HG02623 (cell line): ENCODE results near the gene CENPN.

ENCODE experiments used
- ATAC-seq: cut with Tn5 transposase; IDR thresholded peaks from one replicate; pipeline ENCODE4 v1.9.1; 2021; ENCODE audit warnings: moderate library complexity; ENCODE audit not compliant: unreplicated experiment

The CENPN gene

GRCh38 chr16:80990978-80991377, 16.0 kb upstream of the CENPN start:
- ATAC-seq, result no peak

- no peak for ATAC-seq
Measured at GRCh38 chr16:80991792-80992430, 15.1 kb upstream of the CENPN start.

DNA sequence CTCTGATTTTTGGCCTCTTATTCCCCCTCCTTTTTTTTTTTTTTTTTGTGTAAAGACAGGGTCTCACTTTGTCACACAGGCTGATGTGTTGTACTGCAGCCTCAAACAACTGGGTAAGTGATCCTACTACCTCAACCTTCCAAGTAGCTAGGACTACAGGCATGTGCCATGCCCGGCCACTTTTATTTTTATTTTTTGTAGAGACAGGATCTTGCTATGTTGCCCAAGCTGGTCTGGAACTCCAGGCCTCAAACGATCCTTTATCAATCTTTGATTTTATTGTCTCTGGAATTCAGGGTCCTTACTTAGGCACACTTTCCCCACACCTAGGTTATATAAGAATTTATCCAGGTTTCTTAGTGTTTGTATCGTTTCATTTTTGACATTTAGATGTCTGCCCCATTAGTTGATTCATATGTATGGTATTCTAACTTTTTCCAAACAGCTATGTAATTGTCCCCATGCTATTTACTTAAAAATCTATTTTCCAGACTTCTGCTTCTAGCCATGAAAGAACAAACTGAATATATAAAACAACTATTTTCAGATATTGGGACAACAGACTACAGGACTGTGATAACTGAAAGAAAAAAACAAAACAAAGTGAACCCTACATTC, 14.2 kb upstream of the CENPN start:
- ATAC-seq, result no peak

GRCh38 chr16:80993307-80993706, 13.7 kb upstream of the CENPN start:
- ATAC-seq, result no peak

GRCh38 chr16:80993834-80994233, 13.2 kb upstream of the CENPN start:
- ATAC-seq, result no peak

DNA sequence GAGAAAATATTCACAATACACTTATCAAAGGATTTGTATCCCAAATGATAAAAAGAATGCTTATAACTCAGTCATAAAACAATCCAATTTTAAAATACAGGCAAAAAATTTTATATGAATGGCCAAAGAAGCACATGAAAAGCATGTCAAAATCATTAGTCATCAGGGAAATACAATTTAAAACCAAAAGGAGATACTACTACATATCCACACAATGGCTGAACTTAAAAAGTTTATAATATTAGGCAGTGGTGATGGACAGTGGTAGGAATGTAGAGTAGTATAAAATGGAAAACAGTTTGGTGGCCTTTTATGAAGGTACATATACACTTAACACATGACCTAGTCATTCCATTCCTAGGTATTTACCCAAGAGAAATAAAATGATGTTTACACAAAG, 12.6 kb upstream of the CENPN start:
- ATAC-seq, result no peak

DNA sequence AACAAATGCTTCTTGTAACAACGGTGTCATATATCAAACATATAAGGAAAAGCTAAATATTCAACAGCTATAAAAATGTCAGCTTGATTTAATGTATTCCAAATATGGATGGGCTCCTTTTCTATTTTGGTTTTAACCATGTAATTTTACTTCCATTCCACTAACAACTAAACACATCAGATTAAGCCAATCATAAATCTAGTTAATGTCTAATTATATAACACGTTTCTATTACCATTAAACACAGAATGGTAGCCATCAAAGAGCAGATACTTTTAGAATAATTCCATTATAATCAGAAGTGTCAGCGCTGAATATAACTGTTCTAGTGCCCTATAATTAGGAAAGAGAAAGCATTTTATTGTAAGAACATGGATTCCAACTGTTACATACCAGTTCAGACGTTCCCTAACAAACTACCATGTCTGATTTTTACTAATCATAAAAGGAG, 10.3 kb upstream of the CENPN start:
- no peak for ATAC-seq

DNA sequence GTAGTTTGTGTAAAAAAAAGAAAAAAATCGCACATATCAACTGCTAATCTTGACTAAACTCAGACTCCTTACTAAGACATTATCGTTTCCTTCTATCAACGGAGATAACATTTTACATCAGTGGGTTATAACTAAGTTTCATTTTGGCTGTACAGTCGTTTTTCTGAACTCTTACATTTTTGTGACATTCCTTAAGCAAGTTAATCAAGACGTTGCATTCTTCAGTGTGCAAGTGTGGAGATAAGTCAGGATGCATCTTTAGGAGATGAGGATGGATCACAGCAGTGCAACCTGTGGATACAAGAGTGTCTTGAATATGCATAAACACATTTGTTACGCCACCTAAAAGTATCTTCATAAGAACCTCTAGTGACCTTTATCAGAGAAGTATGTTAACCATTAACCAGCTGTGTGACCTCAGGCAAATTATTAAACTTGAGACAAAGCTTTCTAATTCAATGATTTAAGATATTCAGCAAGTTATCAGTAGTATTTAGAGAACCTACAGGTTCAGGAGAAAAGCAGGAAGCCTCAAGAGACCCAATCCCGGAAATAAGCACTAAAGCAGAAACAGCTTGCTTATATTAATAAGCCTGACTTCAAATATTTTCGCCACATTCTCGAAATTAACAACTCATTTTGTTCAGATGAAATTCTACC, 9.7 kb upstream of the CENPN start:
- ATAC-seq, result peak; percentile 54

DNA sequence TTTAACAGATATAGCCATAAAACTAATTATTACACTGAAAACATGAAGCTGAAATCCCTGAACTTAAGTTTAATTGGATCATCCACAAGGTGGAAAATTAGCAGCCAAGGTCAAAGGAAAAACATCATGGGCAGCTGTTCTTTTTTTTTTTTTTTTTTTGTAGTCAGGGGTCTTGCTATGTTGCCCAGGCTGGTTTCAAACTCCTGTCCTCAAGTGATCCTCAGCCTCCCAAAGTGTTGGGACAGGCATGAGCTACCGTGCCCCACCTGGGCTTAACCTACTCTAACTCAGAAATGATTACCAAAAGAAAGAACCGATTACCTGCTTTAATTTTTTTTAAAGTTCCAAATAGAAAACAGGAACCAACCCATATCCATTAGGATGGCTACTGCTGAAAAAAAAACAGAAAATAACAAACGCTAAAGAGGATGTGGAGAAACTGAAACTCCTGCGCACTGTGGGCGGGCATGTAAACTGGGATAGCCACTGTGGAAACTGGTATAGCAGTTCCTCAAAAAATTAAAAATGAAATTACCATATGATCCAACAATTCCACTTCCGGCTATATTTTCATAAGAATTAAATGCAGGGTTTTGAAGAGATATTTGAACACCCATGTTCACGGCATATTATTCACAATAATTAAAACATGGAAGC, 8.9 kb upstream of the CENPN start:
- no peak for ATAC-seq

DNA sequence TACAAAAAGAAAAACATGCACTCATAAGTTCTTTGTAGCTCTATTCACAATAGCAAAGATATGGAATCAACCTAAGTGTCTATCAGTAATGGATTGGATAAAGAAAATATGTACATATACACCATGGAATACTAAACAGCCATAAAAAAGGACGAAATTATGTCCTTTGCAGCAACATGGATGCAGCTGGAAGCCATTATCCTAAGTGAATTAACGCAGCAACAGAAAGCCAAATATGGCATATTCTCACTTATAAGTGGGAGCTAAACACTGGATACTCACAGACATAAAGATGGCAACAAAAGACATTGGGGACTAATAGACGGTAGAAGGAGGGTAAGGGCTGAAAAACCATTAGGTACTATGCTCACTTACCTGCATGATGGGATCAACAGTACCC, 6.1 kb upstream of the CENPN start:
- ATAC-seq, result no peak

GRCh38 chr16:81001330-81001729, 5.7 kb upstream of the CENPN start:
- no peak for ATAC-seq

- no peak for ATAC-seq
Measured at GRCh38 chr16:81003064-81003463, 4.0 kb upstream of the CENPN start.

GRCh38 chr16:81003610-81004460, 3.2 kb upstream of the CENPN start:
- ATAC-seq, result no peak

GRCh38 chr16:81004646-81005353, 2.2 kb upstream of the CENPN start:
- ATAC-seq, result no peak

DNA sequence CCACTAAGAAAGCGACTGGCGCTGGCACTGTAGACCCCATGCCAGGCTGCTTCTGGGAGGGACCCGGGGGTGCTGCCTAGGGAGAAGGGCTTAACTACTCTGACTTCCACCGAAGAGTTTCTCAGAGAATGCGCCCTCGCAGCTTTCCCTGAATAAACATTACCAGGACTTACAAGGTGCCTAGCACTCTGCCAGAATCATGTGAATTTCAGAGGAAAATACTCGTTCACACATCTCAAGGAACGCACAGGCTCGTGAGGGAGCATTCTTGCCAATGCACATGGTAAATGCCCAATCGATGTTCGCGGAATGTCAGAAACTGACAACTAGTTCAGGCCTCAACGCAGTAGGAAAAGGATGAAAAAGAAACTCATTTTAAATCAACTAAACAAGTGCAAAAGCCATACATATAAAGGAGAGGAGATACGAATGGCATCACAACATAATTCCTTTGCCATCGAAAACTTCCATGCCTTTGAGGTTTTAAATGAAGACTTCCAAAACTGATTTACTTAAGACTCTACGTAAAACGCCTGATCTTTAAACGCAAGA, 1.3 kb upstream of the CENPN start:
- no peak for ATAC-seq

DNA sequence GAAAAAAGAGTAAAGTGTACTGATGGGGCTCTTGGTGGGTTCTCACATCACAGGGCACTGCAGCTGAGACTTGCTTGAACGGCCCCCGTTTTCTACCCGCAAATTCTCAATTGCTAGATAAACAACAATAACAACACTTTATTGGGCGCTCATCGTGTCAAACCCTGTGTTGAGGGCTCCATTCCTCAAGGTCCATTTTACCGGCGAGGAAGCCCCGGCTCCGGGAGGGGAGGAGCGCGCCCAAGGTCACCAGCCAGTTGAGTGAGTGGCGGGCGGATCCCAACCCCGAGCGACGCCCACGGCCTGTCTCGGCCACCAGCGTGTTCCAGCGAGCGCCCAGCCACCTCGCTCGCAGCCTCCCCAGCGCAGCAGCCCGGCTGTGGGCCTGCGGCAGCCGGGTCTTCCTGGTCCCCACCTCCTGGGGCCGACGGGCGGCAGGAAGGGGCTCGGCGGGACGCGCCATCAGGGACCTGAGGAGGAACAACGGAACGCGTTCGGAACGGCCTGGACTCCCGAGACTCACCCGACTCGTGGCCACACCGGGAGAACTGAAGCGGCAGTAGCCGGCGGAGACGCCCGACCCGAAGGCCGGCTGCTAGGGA, 702 bp upstream of the CENPN start:
- ATAC-seq, result peak; percentile 30

- no peak for ATAC-seq
Measured at GRCh38 chr16:81008505-81008789, 1.4 kb downstream of the CENPN start.

GRCh38 chr16:81012974-81013373, 6.0 kb downstream of the CENPN start:
- ATAC-seq, result no peak

DNA sequence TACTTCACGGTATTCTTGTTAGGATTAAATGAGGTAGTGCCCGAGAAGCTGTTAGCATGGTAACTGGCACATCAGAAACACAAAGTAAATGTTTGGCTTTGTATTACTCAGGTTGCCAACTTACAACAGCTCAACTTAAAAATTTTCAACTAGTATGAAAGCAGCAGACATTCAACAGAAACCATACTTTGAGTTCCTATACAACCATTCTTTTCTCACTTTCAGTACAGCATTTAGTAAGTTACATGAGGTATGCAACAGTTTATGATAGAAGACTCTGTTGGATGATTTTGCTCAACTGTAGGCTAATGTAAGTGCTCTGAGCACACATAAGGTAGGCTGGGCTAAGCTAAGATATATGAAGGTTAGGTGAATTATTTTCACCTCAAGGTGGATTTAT, 7.7 kb downstream of the CENPN start:
- ATAC-seq, result no peak

DNA sequence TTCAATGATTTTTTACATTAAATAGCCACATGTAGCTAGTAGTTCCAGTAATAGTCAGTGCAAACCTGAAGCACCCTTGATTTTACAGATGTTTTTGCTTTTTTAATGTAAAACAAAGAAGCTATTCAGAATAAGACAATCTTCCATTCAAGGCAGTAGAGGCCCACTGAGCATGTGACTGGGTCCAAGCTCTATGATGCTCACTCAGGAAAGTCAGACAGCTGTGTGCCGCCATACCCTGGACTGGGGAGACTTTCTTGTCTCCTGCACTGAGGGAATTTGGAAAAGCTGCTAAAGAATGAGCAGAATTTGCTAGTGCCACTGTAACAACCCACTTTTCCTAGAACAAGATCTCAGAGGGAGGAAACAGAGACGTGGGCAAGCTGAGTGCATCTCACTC, 11.5 kb downstream of the CENPN start:
- no peak for ATAC-seq
